Pons (tissue), 1 donor: ENCODE measurements around the gene RARRES2.

Experiments used
- DNase-seq: peaks from one replicate; pipeline ENCODE4 v3.0.0-alpha.2; 2016; ENCODE audit warnings: low spot score

Gene RARRES2

DNA sequence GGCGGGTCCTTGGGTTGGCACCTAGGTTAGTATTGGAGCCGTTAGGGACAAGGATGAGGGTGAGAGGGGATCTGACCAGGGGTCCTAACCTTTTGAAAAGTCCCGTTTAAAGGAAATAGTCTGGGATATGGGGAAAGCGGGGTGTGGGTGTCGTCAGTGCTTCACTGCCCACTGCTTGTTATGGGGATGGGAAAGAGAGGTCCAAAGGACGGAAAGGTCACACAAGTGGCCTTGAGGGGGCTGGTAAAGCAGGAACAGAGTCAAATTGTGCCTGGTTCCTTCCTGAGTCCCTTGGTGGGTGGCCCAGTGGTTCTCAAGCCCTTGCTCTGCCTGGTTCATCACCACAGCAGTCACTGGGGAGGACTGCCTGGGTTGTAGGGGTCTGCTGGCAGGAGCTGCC is 35.1 kb upstream of the RARRES2 start:
- DNase-seq, result no peak

DNA sequence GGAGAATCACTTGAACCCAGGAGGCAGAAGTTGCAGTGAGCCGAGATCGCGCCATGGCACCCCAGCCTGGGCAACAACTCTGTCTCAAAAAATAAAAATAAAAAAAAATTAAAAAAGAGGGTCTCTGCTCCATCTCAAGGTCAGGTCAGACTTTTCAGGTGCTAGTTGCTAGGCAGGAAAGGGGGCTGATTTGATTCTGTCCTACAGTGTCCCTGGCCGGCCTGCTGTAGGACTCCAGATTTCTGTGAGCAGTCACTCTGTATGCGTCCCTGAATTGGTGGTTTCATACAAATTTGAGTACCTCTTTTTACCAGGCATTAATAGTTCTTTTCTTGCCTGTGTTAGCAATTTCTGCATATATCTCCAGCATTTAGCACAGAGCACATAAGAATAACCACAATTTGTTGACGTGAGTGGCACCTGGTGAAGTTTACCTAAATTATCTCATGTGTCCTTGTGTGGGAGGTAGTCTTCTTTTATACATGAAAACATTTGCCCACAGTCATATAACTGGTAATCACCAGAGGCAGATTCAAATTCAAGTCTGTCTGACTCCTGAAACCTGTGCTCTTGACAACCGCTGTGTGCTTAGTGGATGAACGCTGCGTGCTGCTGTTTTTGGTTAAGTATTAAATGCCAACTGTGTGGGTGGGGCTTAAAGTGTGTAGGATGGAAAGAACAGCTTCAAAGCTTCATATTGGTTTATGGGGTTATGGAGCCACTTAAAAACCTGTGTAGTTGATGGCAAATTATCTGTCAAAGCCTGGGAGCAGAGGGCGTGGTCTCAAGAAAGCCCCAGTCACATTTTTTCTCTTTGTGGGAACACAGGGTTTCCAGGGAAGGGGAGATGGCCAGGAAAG is 34.5 kb upstream of the RARRES2 start:
- no peak for DNase-seq

DNA sequence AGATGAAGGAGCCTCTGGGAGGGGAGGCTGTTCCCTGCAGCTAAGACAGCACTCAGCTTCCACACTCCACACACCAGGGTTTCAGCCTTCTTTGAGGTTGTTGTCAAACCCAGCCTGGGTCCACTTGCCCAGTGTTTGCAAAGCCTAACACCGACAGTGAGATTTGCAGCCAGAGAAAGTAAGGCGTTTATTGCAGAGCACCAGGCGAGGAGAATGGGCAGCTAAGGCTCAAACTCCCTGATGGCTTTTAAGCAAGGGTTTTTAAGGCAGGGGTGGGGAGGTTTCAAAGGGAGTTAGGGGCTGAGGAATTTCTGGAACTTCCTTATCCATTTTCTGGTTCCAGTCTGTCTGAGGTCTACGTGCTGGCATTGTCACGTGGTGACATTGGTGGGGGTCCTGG is 33.0 kb upstream of the RARRES2 start:
- no peak for DNase-seq

DNA sequence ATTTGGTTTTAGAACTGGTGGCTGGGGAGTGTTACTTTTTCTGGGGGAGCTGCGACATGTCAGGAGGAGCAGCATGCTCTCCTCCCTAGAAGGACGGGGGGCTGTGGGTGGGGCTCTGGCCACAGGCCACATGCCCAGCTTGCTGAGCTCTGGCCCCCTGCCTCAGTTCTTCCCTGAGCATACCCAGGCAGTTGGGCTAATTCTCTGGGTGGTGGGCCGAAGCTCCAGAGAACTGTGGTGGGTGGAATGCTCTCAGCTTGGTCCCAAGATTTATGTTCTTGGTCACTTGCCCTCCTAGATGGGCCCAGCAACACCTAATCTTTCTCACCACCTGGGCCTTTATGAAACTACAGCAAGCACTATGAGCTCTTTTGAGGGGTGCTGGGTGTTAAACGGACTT is 32.6 kb upstream of the RARRES2 start:
- DNase-seq, result no peak

DNA sequence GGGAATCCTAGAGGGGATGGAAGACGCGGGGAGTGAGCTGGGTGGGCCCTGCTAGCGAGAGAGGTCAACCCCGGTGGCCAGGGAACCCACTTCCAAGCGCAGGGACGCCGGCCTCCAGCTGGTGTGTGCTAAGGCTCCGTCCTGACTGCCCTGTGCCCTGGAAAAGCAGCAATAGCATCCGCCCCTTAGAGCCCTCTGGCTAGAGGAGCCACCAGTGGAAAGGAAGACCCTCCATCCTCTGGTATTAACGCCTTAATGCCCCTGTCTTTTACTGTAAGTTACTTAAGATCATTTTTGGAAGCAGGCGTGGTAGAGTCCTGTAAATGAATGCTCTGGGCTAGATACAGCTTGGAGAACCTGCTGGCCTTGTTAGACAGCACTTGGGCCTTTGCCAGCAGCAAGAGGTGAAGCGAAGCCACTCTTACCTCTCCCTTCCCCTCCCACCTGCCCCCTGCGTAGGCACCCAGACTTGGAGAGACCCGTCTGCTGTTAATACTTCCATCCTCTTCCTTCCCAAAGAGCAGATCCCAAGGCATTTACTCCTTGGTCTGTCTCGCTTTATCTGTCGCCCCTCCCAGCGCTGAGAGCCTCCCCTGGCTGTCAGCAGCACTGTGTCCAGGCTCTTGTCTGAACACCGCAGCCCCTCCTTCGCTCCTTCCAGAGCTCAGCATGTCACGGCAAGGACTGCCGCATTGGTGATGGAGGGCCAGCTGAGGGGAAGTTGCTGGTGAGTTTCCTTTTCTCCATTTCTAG is 31.8 kb upstream of the RARRES2 start:
- no peak for DNase-seq

DNA sequence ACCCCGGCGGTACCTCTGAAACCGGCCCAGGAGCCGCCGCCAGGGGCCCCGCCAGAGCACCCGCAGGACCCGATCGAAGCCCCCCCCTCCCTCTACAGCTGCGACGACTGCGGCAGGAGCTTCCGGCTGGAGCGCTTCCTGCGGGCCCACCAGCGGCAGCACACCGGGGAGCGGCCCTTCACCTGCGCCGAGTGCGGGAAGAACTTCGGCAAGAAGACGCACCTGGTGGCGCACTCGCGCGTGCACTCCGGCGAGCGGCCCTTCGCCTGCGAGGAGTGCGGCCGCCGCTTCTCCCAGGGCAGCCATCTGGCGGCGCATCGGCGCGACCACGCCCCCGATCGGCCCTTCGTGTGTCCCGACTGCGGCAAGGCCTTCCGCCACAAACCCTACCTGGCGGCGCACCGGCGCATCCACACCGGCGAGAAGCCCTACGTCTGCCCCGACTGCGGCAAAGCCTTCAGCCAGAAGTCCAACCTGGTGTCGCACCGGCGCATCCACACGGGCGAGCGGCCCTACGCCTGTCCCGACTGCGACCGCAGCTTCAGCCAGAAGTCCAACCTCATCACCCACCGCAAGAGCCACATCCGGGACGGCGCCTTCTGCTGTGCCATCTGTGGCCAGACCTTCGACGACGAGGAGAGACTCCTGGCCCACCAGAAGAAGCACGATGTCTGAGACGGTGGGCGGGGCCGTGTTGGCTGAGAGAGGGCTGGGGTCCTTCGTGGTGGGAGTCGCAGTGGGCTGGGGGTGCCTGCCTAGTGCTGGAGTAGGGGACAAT is 31.0 kb upstream of the RARRES2 start:
- DNase-seq, result no peak

DNA sequence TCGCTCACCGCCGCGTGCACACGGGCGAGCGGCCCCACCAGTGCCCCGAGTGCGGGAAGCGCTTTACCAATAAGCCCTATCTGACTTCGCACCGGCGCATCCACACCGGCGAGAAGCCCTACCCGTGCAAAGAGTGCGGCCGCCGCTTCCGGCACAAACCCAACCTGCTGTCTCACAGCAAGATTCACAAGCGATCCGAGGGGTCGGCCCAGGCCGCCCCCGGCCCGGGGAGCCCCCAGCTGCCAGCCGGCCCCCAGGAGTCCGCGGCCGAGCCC is 30.5 kb upstream of the RARRES2 start:
- no peak for DNase-seq

DNA sequence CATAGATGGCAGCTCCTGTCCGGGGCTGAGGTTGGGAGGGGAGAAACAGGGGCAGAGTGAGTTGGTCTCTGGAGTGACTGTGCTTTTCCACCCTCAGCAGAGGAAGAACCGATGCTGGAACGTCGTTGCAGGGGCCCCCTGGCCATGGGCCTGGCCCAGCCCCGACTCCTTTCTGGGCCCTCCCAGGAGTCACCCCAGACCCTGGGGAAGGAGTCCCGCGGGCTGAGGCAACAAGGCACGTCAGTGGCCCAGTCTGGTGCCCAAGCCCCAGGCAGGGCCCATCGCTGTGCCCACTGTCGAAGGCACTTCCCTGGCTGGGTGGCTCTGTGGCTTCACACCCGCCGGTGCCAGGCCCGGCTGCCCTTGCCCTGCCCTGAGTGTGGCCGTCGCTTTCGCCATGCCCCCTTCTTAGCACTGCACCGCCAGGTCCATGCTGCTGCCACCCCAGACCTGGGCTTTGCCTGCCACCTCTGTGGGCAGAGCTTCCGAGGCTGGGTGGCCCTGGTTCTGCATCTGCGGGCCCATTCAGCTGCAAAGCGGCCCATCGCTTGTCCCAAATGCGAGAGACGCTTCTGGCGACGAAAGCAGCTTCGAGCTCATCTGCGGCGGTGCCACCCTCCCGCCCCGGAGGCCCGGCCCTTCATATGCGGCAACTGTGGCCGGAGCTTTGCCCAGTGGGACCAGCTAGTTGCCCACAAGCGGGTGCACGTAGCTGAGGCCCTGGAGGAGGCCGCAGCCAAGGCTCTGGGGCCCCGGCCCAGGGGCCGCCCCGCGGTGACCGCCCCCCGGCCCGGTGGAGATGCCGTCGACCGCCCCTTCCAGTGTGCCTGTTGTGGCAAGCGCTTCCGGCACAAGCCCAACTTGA is 29.9 kb upstream of the RARRES2 start:
- no peak for DNase-seq

DNA sequence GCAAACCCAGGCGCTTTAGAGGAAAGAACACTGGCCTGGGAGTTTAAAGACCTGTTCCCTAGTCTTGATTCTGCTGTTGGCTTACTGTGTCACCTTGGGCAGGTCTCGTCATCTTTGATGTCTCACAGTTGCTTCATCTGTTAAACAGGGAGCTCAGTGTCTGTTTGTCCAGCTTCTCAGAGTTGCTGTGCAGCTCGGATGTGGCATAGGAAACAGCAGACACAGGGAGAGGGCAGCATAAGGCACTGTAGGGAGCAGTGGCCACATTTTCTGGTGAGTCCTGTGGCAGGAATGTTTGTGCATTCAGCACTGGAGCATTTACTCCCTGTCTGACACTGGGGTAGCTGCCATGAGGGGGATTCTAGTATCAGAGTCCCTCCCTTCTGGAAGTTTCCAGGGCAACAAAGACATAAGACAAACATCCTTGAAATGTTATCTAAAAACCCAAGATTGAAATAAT is 29.2 kb upstream of the RARRES2 start:
- DNase-seq, result no peak

DNA sequence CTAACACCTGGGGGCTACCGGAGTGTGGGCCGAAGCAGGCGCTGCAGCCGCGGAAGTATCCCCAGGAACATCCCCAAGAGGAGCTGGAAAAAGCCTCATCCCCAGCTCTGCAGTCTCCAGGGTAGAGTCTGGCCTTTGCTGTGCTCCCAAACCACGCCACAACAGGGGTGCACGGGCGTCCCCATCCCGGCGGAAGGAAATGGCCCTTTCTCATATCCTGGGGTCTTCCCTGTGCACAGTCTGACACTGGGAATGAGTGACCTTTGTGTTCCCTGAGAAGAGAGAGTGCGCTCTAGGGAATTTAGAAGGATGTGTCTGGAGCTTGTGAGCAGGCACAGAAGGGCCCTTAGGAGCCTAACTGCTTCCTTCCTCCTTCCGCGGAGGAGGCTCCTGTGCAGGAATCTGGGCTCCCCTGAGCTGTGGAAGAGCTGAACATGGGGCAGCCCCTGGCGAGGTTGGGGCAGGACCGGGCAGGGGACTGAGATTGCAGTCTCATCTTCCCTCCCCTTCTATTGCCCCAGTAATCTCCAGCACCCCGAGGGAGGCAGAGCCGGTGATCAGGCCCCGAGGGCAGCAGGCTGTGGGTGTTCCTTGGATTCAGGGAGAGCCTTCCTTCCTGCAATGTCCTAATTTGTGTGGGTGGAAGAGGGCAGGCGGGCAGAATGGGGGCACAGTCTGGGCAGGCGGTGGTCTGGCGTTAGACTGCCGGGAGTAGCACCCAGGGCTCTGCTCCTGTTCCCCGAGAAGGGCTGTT is 28.5 kb upstream of the RARRES2 start:
- DNase-seq, result no peak

DNA sequence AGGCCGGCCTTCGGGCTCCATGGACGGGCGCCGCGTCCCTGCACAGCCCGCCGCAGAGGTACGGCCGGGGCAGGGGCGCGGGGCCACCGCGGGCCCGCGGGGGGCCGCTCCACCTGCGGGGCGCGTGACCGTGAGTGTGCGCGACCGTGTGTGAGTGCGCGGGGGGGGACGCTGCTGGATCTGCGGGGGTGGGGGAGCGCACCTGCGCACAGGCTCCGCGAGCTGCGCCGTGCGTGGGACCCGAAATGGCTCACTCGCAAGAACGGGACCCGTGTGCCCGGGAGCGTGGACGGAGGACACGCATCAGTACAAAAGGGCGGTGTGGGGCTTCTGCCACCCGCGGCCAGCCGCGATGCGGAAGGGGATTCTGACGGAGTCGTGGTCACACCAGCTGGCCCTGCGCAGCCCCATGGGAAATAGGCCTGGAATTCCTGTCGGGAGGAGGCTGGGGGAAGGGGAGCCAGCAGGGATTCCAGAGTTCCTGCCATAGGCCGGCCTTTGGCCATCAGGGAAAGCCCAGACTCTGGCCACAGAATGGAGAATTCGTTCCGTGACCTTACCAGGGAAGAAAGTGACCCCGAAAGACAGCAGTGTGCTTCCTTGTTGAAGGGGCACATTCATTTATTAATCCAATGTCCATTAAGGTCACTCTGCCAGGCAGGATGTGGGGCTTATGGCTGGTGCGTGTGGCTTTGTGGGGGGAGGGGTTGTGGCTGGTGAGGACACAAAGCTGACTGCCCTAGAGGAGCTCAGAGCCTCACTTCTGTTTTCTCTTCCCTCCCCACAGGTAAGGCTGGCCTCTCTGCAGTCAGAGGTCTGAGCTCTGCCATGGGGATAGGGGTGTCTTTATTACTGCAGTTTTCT is 27.7 kb upstream of the RARRES2 start:
- no peak for DNase-seq

DNA sequence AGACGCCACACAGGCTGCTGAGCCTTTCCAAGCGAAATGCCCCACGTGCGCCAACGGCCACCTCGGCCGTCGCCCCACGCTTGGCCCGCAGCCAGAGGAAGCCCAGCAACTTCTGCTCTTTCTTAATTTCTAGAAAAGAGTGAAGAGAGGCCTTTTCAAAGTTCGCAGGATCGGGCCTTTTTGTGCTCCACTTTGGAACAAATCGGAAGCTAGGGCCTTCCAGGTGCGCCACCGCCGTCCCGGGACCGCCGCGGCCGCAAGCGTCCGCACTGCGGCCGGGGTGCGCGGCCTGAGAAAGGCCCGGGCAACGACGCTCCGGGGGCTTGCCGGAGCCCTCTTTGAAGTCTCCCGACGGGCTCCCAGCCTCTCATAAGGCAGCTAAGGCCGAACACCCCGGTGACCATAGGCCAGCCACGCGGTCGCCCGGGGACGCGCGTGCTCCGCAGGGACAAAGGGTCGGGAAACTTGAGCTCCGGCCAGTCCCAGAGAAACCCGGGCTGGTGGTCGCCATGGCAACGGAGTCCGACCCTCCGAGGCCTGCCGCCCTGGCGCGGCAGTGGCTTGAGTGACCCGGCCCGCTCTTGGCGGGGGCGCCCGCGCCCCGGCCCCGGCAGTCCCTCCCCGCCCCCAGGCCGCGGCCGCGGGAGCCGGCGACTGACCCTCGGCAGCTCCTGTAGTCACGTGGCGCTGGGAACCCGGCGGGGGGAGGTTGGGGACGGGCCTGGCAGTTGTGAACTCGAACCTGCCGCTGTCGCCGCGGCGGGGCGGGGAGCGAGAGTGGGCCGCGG is 26.9 kb upstream of the RARRES2 start, which contains the start of gene REPIN1:
TSS of gene REPIN1 (plus strand) at position 727 of the 788 bp plus-strand sequence. CDS start 890 bp downstream, outside the sequence.
- peak; percentile 77 for DNase-seq

DNA sequence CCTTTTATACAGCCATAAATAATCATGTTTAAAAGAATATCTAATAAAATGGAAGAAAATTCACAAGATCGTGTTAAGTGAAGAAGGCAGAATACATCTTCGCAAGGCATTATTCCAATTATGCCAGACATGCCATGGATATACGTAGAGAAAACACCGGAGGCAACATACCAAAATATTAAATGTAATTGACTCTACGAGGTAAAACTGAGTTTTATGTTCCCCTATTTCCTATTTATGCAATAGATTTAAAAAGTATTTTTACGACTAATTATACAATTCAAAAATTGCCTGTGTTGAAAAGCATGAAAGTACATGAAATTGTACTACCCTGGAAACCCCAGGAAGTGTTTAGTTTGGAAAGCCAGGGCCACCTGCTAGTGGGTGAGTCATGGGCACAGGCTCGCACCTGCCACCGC is 26.3 kb upstream of the RARRES2 start:
- no peak for DNase-seq

DNA sequence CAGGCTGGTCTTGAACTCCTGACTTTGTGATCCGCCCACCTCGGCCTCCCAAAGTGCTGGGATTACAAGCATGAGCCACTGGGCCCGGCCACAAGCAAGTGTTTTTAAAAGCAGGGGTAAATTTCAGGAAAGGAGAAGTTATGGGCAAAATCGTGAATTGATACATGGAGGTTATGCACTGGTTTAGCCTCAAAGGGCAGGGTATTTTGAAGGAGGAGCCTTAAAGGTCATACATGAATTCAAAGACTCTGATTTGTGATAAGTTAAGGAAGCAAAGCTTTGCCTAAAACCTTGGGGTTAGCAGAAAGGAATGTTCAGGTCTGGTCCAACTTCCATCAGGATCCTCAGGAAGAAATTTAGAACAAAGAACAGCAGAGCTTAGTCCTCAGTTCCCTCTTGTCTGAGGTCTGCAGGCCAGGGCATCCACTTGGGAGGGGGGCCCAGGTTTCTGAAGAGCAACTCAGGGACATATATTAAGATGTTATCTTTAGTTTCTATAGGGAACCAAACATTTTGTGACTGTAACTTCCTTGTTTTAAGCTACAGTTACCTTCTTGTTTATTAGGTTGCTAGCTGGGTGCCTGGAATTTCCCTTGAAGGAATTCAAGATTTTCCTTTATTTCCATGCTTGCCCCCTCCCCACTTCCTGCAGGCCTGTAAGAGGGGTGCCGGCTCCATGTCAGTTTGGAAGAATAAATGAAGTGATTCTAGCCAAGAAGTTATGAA is 24.4 kb upstream of the RARRES2 start:
- DNase-seq, result no peak

DNA sequence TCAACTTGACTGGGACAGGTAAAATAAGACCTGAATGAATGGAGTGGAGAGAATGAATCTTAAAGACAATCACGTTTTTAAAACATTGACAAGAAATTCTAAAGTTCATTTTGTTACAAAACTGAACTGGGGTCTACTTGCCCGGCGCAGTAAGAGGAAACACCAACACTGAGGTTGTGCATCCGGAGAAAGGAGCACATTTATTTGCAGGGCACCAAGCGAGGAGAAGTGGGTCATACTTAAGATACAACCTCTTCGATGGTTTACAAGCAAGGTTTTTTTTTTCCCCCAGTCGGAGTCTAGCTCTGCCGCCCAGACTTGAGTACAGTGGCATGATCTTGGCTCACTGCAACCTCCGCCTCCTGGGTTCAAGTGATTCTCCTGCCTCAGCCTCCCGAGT is 23.8 kb upstream of the RARRES2 start:
- DNase-seq, result no peak

DNA sequence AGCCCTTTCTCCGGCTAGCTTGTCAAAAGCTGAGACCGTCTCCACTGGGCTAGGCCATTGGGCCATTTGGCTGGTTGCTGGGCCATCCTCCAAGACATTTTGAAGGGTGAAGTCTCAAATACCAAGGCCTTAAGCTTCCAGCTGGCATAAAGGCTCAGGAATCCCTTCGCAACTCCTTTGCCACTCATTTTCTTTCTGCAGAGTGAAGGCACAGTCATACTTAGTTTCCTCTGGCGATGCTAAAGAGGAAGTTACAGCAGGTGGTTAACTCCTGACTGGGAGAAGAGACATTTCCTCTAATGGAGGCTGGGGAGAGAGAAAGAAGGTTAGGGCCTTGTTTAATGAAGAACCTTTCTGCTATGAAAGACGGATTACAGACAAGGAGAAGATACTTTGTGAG is 22.4 kb upstream of the RARRES2 start:
- DNase-seq, result peak; percentile 62

DNA sequence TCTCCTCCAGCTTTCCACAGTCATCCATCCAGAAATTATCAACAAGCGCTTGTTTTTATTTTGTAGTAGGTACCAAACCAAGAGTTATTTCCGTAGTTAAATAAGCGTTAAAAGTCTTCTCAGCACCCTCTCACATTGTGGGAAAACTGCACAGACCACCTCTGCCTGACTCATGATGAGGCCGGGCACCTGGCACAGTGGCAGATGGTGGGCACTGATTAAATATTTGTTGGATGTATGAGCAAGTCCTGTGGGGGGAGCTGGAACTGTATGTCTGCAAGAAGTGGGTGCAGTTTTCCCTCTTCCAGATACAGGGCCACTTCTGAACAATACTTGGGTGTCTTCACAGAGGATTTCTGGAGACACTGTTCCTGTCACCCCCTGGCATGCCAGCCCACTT is 21.9 kb upstream of the RARRES2 start:
- no peak for DNase-seq
